Left colon (tissue), 2 donors: ENCODE data around the gene DPH2. TPM values are rescaled to one million over a fixed set of nuclear protein-coding genes. Genes with fewer than 3 reads are reported as not detected.

ENCODE experiments used
- ATAC-seq: fragments of 200-7000 bp; cut with Tn5 transposase; one replicate; pipeline ENCODE4 v1.9.1; 2020; ENCODE audit warnings: mild to moderate bottlenecking, moderate library complexity
- DNase-seq, 2 donors: peaks; one replicate each; pipeline ENCODE4 v3.0.0-alpha.2; 2020
- intact Hi-C, 2 donors: fragments of 100-400 bp; cut with DNase I in 1 of 2; cut with micrococcal nuclease in 1 of 2; formaldehyde crosslinking; loops; one replicate each; pipeline versions ENCODE4 v1.11.2 to v1.14.0; 2022; cut with DNase I, micrococcal nuclease
- total RNA-seq, 2 donors: library from RNA; stranded (reverse); fragmentation: NEBNext Ultra II Directional; extraction: Animal tissue kit (Norgen Biotek cat#: 25700); gene quantifications; one replicate each; pipeline ENCODE4 v1.2.1, GENCODE V29; 2021
- donor health status: DM: no; HTN: no; CAD: no.
- donor health status: DM: yes; HTN: yes; CAD: no.

Gene DPH2
- total RNA-seq, 2 donors from 2014 or later, result 17.8 to 24.7 TPM

GRCh38 chr1:43958351-43959255, 11.2 kb upstream of the DPH2 start:
- intact Hi-C loops, result no loop called here
- ATAC-seq (no peak), DNase-seq (no peak)

GRCh38 chr1:43960798-43961197, 9.0 kb upstream of the DPH2 start:
- DNase-seq, result no peak
- no peak for ATAC-seq
- intact Hi-C loops, result no loop called here

- intact Hi-C loops, result no loop called here
- ATAC-seq, result no peak
- no peak for DNase-seq
Measured at GRCh38 chr1:43961692-43962091, 8.1 kb upstream of the DPH2 start.

DNA sequence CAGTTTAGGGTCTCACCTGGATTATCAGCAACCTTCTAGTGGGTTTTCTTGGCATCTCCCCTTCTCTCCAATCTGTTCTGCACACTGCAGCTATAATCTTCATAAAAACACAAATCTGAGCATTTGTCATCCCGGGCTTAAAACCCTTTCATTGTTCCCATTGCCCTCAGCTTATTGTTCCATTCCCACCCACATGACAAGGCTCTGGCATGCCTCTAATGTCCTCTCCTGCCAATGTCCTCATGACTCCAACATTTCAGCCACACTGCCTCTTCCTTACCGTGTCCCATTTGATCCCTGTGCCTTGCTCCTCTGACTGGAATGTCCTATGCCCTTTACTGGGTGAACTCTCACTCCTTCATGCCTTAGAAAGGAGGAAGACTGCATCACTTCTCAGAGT, 7.5 kb upstream of the DPH2 start:
- intact Hi-C loops, result no loop called here
- no peak for ATAC-seq
- no peak for DNase-seq

DNA sequence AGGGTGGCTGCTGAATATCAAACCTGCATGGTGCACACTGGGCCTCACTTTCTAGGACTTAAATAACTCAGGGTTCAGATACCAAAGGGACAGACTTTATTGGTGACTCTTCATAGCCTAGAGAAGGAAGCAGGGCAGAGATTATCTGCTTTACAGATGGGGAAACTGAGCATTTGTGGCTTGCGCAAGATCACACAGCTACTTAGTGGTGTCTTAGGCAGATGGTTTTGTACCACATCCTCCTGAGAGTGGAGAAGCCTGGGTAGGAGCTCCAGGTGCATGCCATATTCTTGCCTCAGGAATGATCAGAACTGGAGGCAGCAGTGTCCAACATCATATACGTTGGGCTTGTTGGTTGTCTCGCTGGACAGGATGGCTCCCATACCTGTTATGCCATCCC, 6.8 kb upstream of the DPH2 start:
- intact Hi-C loops, result no loop called here
- ATAC-seq (no peak), DNase-seq (no peak)

- DNase-seq, result no peak
- intact Hi-C loops, result no loop called here
- ATAC-seq, result no peak
Measured at GRCh38 chr1:43963890-43964289, 5.9 kb upstream of the DPH2 start.

DNA sequence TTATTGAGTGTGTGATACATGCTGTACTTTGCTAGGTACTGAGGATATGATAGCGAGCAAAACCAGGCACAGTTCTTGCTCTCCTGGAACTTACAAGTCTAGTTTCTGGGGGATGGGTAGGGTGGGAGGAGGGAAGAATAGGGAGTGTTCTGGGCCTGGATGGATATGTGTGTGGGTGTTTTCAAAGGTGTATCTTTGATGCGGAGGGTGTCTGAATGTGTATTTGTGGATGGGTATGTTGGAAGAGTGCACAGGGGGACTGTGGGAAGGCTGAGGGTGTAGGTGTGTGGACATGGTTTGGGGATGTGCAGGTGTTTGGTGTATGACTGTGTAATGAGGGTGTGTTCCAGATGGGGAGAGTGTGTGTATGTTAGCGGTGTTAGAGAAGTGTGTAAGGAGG, 4.5 kb upstream of the DPH2 start:
- ATAC-seq (no peak), DNase-seq (no peak)
- intact Hi-C loops, result no loop called here

- intact Hi-C loops, result no loop called here
- no peak for ATAC-seq
- DNase-seq, result no peak
Measured at GRCh38 chr1:43968348-43968948, 1.4 kb upstream of the DPH2 start.

GRCh38 chr1:43969416-43969745, 429 bp upstream of the DPH2 start:
- intact Hi-C loops, result no loop called here
- ATAC-seq (no peak), DNase-seq (no peak)

DNA sequence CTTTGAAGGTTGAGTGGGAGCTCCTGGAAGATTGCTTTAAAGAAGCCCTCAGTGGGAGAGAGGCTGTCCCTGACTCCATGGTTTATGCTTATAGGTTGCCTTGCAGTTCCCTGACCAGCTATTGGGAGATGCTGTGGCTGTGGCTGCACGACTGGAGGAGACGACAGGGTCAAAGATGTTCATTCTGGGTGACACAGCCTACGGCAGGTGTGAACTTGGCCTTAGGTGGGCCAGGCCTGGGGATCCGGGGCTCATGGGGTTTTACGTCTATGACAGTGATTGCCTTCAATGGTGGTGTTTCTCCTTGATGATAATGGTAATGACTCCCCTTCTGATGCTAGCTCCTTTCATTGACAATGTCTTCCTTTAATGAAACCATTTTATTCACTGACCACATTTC, 692 bp downstream of the DPH2 start:
- ATAC-seq, result no peak
- intact Hi-C loops, result no loop called here

DNA sequence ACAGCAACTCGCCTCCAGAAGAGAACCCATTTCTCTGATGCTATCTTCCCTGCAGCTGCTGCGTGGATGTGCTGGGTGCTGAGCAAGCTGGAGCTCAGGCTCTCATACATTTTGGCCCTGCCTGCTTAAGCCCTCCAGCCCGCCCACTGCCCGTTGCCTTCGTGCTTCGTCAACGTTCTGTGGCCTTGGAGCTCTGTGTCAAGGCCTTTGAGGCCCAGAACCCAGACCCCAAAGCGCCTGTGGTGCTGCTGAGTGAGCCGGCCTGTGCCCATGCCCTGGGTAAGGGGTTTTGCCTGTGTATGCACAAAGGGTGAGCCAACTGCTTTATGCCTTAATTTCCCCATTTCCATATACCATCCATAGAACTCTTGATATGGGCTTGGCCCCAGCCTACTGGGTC, 1.1 kb downstream of the DPH2 start:
- DNase-seq, result no peak
- intact Hi-C loops, result no loop called here
- ATAC-seq, result no peak

More for the DNA sequence above, 692 bp downstream of the DPH2 start:
- no peak for DNase-seq

DNA sequence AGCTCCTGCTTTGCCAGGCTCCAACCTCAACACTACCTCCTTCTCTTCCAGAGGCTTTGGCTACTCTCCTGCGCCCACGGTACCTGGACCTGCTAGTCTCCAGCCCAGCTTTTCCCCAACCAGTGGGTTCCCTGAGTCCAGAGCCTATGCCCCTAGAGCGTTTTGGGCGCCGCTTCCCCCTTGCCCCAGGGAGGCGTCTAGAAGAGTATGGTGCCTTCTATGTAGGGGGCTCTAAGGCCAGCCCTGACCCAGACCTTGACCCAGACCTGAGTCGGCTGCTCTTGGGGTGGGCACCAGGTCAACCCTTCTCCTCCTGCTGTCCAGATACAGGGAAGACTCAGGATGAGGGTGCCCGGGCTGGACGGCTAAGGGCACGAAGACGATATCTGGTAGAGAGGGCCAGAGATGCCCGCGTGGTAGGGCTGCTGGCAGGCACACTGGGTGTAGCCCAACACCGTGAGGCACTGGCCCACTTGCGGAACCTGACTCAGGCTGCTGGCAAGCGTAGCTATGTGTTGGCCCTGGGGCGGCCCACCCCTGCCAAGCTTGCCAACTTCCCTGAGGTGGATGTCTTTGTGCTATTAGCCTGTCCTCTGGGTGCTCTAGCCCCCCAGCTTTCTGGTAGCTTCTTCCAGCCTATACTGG, 1.6 kb downstream of the DPH2 start:
- intact Hi-C loops, result no loop called here
- DNase-seq (no peak), ATAC-seq (no peak)

GRCh38 chr1:43973981-43974442, 4.2 kb downstream of the DPH2 start:
- intact Hi-C loops, result no loop called here
- no peak for DNase-seq
- ATAC-seq, result peak; percentile 2

DNA sequence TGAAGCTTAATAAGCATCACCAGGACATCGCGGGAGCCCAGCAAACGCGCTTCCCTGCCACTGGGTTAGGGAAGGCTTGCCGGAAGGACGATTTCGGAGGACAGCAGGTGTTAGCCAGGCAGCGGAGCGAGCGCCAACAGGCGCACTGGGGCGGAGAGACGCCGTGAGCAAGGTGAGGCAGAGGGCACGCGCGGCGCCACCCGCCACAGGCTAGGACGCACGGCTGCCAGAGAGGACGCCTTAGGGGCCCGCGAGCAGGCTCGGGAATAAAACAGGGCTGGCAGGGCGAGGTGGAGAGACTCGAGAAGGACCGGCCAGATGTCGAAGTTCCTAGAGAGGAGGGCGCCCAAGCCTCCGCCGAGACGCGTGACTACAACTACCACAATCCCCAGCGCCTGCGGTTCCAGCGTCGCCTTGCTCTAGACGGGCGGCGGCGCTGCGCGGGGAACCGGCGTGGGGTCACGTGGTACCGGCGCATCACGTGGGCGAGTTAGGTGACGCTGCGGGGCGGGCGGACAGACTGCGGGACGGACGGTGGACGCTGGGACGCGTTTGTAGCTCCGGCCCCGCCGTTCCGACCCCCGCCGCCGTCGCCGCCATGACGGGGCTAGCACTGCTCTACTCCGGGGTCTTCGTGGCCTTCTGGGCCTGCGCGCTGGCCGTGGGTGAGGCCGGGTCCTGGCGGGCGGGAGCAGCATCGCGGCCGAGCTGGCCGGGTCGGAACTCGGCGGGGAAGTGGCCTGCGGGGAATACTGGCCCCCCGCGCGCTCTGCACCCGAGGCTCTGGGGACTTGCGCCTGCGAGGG, 4.8 kb downstream of the DPH2 start, which contains the start of gene ATP6V0B:
Gene ATP6V0B, plus strand, starts transcription at position 518 of the 806 bp plus-strand sequence. Its CDS starts 81 bp downstream, at position 599.
- intact Hi-C loops, result no loop called here
- DNase-seq (peak; percentile 96 to 99), ATAC-seq (peak; percentile 80)

GRCh38 chr1:43975249-43975961, 5.6 kb downstream of the DPH2 start:
- peak; percentile 79 to 80 for DNase-seq

GRCh38 chr1:43976045-43976444, 6.2 kb downstream of the DPH2 start:
- ATAC-seq, result no peak
- DNase-seq, result no peak
- intact Hi-C loops, result no loop called here

More at GRCh38 chr1:43975249-43975961, 5.6 kb downstream of the DPH2 start:
- ATAC-seq, result peak; percentile 43
- intact Hi-C loops, result no loop called here

DNA sequence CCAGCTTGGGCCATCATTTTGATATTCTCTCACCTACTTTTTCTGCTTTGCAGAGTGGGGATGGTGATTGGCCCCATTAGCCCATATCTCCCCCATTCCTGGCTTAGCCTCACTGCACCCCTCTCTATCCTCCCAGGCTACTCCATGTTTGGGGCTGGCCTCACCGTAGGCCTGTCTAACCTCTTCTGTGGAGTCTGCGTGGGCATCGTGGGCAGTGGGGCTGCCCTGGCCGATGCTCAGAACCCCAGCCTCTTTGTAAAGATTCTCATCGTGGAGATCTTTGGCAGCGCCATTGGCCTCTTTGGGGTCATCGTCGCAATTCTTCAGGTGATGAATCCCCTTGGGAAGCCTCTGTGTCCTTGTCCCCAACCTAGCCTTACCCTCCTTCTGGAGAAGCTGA, 7.1 kb downstream of the DPH2 start:
- DNase-seq (peak in 1 of 2 donors; percentile 2), ATAC-seq (no peak)
- intact Hi-C loops, result no loop called here
